Measurements from ENCODE around the gene ID1.

DNA sequence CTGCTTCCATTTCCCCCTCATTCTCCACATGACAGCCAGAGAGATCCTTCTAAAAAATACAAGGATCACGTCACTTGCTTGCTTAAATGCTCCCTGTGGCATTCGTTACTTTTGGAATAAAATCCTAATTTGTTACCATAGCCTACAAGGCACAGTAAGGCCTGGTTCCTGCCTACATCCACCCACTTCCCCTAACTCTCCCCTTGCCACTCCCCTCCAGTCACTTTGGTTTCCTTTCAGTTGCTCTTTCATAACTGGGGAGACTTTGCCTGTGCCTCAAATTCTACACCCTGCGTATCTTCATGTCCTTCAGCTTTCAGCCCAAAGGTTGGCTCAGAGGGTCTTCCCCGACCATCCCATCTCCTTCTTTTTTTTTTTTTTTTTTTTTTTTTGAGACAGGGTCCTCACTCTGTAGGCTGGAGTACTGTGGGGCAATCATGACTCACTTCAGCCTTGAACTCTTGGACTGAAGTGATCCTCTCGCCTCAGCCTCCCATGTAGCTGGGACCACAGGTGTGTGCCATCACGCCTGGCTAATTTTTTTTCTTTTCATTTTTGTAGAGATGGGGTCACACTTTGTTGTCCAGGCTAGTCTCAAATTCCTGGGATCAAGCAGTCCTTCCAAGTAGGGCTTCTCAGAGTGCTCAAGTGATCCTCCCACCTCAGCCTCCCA lies 12.5 kb downstream of the ID1 start:
- TF ChIP-seq, protein P1, sequence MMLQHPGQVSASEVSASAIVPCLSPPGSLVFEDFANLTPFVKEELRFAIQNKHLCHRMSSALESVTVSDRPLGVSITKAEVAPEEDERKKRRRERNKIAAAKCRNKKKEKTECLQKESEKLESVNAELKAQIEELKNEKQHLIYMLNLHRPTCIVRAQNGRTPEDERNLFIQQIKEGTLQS (IDR thresholded peaks at IDR 0.05; ENCODE audit: borderline replicate concordance, extremely low read depth, low read depth, low read length) = no peak
- TF ChIP-seq SREBF1 (IDR thresholded peaks at IDR 0.05; ENCODE audit: low read length) = no peak
